ENCODE results near the gene SLC22A4. TPM values are rescaled to one million over a fixed set of nuclear protein-coding genes. Genes with fewer than 3 reads are reported as not detected.

The SLC22A4 gene
- polyA plus RNA-seq, 1 donor from 2014 or later = 2.0 TPM

DNA sequence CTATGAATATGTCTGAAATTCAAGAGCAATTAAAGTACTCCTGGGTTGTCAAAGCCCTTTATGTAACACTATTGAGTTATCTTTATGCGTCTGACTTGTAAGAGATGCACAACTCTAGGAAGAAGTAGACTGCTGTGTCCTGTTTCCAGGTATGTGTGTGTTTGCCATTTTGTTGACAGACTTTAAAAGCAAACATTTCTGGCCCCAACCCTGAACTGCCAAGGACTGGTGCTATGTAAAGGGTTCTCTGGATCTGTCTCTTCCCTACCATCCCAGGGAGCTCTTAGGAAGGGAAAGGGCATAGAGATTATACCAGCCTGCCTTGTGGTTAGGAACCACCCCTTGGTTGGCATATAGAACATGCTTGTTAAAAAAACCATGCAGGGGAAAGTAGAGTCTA is 87.4 kb downstream of the SLC22A4 start:
- Histone ChIP-seq H3K27me3 (ENCODE audit: insufficient read depth, low read depth, low read length) (no peaks in the 10 kb centered on the region), H3K36me3 (ENCODE audit: insufficient read depth, low read length) (no peaks in the 10 kb centered on the region), H3K4me2 (ENCODE audit: low read length) (no peak overlapping the region), H4K20me1 (ENCODE audit: insufficient read depth) (no peaks in the 10 kb centered on the region), H3F3A (ENCODE audit: insufficient read depth, low read length, poor library complexity, severe bottlenecking) (no peaks in the 10 kb centered on the region), H3K79me2 (replicated peaks; ENCODE audit: insufficient read depth, low read length) (no peaks in the 10 kb centered on the region), H3K27ac (ENCODE audit: low read length) (no peak overlapping the region), H2AFZ (ENCODE audit: low read depth, low read length) (no peak overlapping the region), H3K9me2 (ENCODE audit: insufficient read depth, low read length) (no peaks in the 10 kb centered on the region), H3K9me3 (ENCODE audit: low read length) (no peaks in the 10 kb centered on the region), H3K4me3 (ENCODE audit: low read length) (no peak overlapping the region), H3K9ac (ENCODE audit: low read length) (no peak overlapping the region)
- TF ChIP-seq SMC3 (conservative IDR thresholded peaks at IDR 0.05; ENCODE audit: poor library complexity) (no peak), POLR2AphosphoS5 (IDR thresholded peaks at IDR 0.05) (no peak), TAF1 (IDR thresholded peaks at IDR 0.05; ENCODE audit: low read depth) (no peak), EZH2 (IDR thresholded peaks at IDR 0.05; ENCODE audit: borderline replicate concordance, insufficient read depth, low read length, poor library complexity, severe bottlenecking) (no peak), EP300 (conservative IDR thresholded peaks at IDR 0.05; ENCODE audit: poor library complexity, severe bottlenecking) (no peak)
- TF ChIP-seq, protein P1, sequence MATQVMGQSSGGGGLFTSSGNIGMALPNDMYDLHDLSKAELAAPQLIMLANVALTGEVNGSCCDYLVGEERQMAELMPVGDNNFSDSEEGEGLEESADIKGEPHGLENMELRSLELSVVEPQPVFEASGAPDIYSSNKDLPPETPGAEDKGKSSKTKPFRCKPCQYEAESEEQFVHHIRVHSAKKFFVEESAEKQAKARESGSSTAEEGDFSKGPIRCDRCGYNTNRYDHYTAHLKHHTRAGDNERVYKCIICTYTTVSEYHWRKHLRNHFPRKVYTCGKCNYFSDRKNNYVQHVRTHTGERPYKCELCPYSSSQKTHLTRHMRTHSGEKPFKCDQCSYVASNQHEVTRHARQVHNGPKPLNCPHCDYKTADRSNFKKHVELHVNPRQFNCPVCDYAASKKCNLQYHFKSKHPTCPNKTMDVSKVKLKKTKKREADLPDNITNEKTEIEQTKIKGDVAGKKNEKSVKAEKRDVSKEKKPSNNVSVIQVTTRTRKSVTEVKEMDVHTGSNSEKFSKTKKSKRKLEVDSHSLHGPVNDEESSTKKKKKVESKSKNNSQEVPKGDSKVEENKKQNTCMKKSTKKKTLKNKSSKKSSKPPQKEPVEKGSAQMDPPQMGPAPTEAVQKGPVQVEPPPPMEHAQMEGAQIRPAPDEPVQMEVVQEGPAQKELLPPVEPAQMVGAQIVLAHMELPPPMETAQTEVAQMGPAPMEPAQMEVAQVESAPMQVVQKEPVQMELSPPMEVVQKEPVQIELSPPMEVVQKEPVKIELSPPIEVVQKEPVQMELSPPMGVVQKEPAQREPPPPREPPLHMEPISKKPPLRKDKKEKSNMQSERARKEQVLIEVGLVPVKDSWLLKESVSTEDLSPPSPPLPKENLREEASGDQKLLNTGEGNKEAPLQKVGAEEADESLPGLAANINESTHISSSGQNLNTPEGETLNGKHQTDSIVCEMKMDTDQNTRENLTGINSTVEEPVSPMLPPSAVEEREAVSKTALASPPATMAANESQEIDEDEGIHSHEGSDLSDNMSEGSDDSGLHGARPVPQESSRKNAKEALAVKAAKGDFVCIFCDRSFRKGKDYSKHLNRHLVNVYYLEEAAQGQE (IDR thresholded peaks at IDR 0.05; ENCODE audit: borderline replicate concordance) = no peak

DNA sequence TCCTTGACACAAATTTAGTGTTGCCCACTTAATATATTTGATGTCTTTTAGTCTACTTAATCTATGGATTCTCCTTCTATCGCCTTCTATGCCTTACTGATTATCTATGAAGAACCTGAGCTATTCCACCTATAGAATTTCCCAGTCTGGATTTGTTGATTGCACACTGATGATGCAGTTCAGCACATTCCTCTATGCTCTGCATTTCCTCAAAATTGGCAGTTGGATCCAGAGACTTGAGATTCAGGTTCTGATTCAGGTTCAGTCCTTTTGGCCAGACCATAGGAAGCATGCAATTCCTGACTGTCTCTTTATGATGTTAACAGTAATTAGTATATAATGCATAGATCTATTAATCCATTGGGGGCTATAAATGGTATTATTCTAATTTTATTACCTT is 89.1 kb downstream of the SLC22A4 start:
- Histone ChIP-seq H3K4me2 (ENCODE audit: low read length) (no peak overlapping the region), H3F3A (ENCODE audit: insufficient read depth, low read length, poor library complexity, severe bottlenecking) (no peaks in the 10 kb centered on the region), H3K9ac (ENCODE audit: low read length) (no peak overlapping the region), H3K27ac (ENCODE audit: low read length) (no peak overlapping the region), H3K79me2 (replicated peaks; ENCODE audit: insufficient read depth, low read length) (no peaks in the 10 kb centered on the region), H3K9me3 (ENCODE audit: low read length) (no peaks in the 10 kb centered on the region), H3K27me3 (ENCODE audit: insufficient read depth, low read depth, low read length) (no peaks in the 10 kb centered on the region), H3K36me3 (ENCODE audit: insufficient read depth, low read length) (no peaks in the 10 kb centered on the region), H4K20me1 (ENCODE audit: insufficient read depth) (no peaks in the 10 kb centered on the region), H3K9me2 (ENCODE audit: insufficient read depth, low read length) (no peaks in the 10 kb centered on the region), H2AFZ (ENCODE audit: low read depth, low read length) (no peak overlapping the region), H3K4me3 (ENCODE audit: low read length) (no peak overlapping the region)
- TF ChIP-seq, protein P2, sequence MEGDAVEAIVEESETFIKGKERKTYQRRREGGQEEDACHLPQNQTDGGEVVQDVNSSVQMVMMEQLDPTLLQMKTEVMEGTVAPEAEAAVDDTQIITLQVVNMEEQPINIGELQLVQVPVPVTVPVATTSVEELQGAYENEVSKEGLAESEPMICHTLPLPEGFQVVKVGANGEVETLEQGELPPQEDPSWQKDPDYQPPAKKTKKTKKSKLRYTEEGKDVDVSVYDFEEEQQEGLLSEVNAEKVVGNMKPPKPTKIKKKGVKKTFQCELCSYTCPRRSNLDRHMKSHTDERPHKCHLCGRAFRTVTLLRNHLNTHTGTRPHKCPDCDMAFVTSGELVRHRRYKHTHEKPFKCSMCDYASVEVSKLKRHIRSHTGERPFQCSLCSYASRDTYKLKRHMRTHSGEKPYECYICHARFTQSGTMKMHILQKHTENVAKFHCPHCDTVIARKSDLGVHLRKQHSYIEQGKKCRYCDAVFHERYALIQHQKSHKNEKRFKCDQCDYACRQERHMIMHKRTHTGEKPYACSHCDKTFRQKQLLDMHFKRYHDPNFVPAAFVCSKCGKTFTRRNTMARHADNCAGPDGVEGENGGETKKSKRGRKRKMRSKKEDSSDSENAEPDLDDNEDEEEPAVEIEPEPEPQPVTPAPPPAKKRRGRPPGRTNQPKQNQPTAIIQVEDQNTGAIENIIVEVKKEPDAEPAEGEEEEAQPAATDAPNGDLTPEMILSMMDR (IDR thresholded peaks at IDR 0.05; ENCODE audit: poor library complexity, severe bottlenecking) = no peak
- no peak for TF ChIP-seq RAD21 (conservative IDR thresholded peaks at IDR 0.05)
- TF ChIP-seq, protein P1 (IDR thresholded peaks at IDR 0.05; ENCODE audit: borderline replicate concordance) = no peak
- no peak for TF ChIP-seq MXI1 (conservative IDR thresholded peaks at IDR 0.05; ENCODE audit: poor library complexity, severe bottlenecking)
- TF ChIP-seq TAF1 (IDR thresholded peaks at IDR 0.05; ENCODE audit: low read depth) = no peak
- TF ChIP-seq EP300 (conservative IDR thresholded peaks at IDR 0.05; ENCODE audit: poor library complexity, severe bottlenecking) = no peak
- no peak for TF ChIP-seq POLR2AphosphoS5 (IDR thresholded peaks at IDR 0.05)
- no peak for TF ChIP-seq SMC3 (conservative IDR thresholded peaks at IDR 0.05; ENCODE audit: poor library complexity)
- TF ChIP-seq EZH2 (IDR thresholded peaks at IDR 0.05; ENCODE audit: borderline replicate concordance, insufficient read depth, low read length, poor library complexity, severe bottlenecking) = no peak
